Ovary (tissue), 3 donors: ENCODE data around the gene KL.

Source experiments
- CTCF ChIP-seq, 3 donors: fragments of 450-650 bp in 2 of 3; fragments of 200-600 bp in 1 of 3; IDR thresholded peaks; one replicate each; pipeline versions ENCODE4 v1.5.1 to v1.8.0; 2016 to 2022; ENCODE audit warnings: antibody characterized with exemption in 3 of 3, mild to moderate bottlenecking in 1 of 3
- EP300 ChIP-seq: sonication (generic); formaldehyde crosslinking; IDR thresholded peaks from one replicate; pipeline ENCODE4 v1.6.1; 2017; ENCODE audit warnings: antibody characterized with exemption
- POLR2A ChIP-seq: fragments of 450-650 bp; IDR thresholded peaks from one replicate; pipeline ENCODE4 v1.6.1; 2017; ENCODE audit warnings: antibody characterized with exemption, mild to moderate bottlenecking, moderate library complexity
- donor health status: DM: no; HTN: no; CAD: no.

- TF ChIP-seq POLR2A (no peak), CTCF (IDR thresholded peaks at IDR 0.05) (no peak), EP300 (no peak)
These were observed 91.1 kb downstream of the KL start for GRCh38 chr13:33107361-33107760.
